Measurements from ENCODE around the gene WWOX.

Gene WWOX

DNA sequence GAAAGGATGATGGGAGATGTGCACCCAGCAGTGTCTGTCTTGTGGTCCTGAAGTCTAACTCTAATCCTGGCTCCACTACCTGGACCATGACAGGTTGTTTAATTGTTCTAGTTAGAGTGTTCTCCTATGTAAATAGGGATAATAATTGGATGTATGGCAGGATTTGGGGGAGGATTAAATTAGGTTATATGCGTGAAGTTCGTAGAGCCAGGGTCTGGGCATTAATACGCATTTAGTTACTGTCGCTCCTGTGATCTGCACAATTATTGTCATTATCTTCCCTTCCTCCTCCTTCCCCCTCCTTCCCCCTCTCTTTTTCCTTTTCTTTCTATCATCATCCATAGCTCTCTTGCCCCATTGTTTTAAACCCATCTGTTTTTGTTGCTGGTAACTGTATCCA is 210.3 kb downstream of the WWOX start:
- TF ChIP-seq EZH2 (IDR thresholded peaks at IDR 0.05): no peak
- TF ChIP-seq FOXP2 (optimal IDR thresholded peaks at IDR 0.05; ENCODE audit: control extremely low read depth, extremely low read length, insufficient read depth): no peak
- Histone ChIP-seq H3K9ac (ENCODE audit: insufficient read length) (no peak overlapping the region), H3K27ac (no peak overlapping the region), H3K9me3 (ENCODE audit: low read depth, low read length) (no peaks in the 10 kb centered on the region), H3K36me3 (ENCODE audit: insufficient read depth, low read length) (no peaks in the 10 kb centered on the region), H3K4me3 (no peak overlapping the region)
- no peak for DNase-seq (ENCODE audit: low read depth, low spot score)

GRCh38 chr16:78310196-78310595 is 210.7 kb downstream of the WWOX start:
- no peak overlapping the region for H3K27ac ChIP-seq

GRCh38 chr16:78310990-78311561 is 211.6 kb downstream of the WWOX start:
- Histone ChIP-seq H3K36me3 (ENCODE audit: insufficient read depth, low read length) (no peaks in the 10 kb centered on the region), H3K9ac (ENCODE audit: insufficient read length) (no peak overlapping the region), H3K4me3 (no peak overlapping the region), H3K27ac (no peak overlapping the region), H3K9me3 (ENCODE audit: low read depth, low read length) (no peaks in the 10 kb centered on the region)
- TF ChIP-seq FOXP2 (optimal IDR thresholded peaks at IDR 0.05; ENCODE audit: control extremely low read depth, extremely low read length, insufficient read depth): no peak
- no peak for TF ChIP-seq POLR2AphosphoS5 (IDR thresholded peaks at IDR 0.05; ENCODE audit: borderline replicate concordance, low read depth, low read length)
- TF ChIP-seq EZH2 (IDR thresholded peaks at IDR 0.05): no peak
- DNase-seq (ENCODE audit: low read depth, low spot score): no peak

More at GRCh38 chr16:78310196-78310595, 210.7 kb downstream of the WWOX start:
- Histone ChIP-seq H3K9me3 (ENCODE audit: low read depth, low read length) (no peaks in the 10 kb centered on the region), H3K36me3 (ENCODE audit: insufficient read depth, low read length) (no peaks in the 10 kb centered on the region), H3K4me3 (no peak overlapping the region), H3K9ac (ENCODE audit: insufficient read length) (no peak overlapping the region)
- TF ChIP-seq FOXP2 (optimal IDR thresholded peaks at IDR 0.05; ENCODE audit: control extremely low read depth, extremely low read length, insufficient read depth) (no peak), POLR2AphosphoS5 (IDR thresholded peaks at IDR 0.05; ENCODE audit: borderline replicate concordance, low read depth, low read length) (no peak), EZH2 (IDR thresholded peaks at IDR 0.05) (no peak)
- DNase-seq (ENCODE audit: low read depth, low spot score): no peak

- DNase-seq (ENCODE audit: low read depth, low spot score): no peak
- Histone ChIP-seq H3K36me3 (ENCODE audit: insufficient read depth, low read length) (no peaks in the 10 kb centered on the region), H3K4me3 (no peak overlapping the region), H3K27ac (no peak overlapping the region), H3K9ac (ENCODE audit: insufficient read length) (no peak overlapping the region), H3K9me3 (ENCODE audit: low read depth, low read length) (no peaks in the 10 kb centered on the region)
- no peak for TF ChIP-seq POLR2AphosphoS5 (IDR thresholded peaks at IDR 0.05; ENCODE audit: borderline replicate concordance, low read depth, low read length)
- TF ChIP-seq EZH2 (IDR thresholded peaks at IDR 0.05): no peak
- TF ChIP-seq FOXP2 (optimal IDR thresholded peaks at IDR 0.05; ENCODE audit: control extremely low read depth, extremely low read length, insufficient read depth): no peak
Measured at GRCh38 chr16:78311831-78312230, 212.4 kb downstream of the WWOX start.

DNA sequence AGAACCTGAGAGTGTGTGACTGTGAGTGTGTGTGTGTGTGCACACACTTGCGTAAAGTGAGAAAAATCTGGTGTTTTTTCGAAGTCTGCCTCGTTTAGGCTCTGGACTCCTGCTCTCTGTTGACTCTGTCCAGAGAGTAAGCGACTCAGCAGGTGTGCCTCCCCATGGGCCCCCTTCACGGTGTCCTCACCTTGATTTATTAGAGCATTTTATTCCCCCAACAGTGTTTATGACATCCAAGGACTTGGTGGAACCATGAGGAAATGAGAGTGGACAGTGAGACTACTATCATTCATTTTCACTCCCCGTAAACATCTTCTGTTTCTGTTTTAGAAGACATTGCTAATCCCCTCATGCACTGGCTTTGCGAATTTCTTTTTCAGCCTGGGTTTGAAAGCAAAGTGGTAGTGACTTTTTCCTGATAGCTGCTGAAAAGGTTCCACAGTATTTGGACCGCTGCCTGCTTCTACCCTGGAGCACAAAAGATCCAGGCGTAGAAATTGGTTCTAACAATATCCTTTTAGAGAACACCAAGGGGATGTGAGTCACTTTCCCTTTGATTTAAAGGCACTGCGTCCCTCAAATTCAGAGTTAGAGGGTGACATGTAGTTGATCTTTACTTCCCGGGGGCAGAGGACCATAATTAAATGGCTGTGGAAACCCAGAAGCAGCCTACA is 218.2 kb downstream of the WWOX start:
- Histone ChIP-seq H3K9ac (ENCODE audit: insufficient read length) (no peak overlapping the region), H3K36me3 (ENCODE audit: insufficient read depth, low read length) (no peaks in the 10 kb centered on the region), H3K4me3 (no peak overlapping the region), H3K9me3 (ENCODE audit: low read depth, low read length) (no peaks in the 10 kb centered on the region), H3K27ac (no peak overlapping the region)
- TF ChIP-seq EZH2 (IDR thresholded peaks at IDR 0.05): no peak
- no peak for TF ChIP-seq POLR2AphosphoS5 (IDR thresholded peaks at IDR 0.05; ENCODE audit: borderline replicate concordance, low read depth, low read length)
- no peak for TF ChIP-seq FOXP2 (optimal IDR thresholded peaks at IDR 0.05; ENCODE audit: control extremely low read depth, extremely low read length, insufficient read depth)
- no peak for DNase-seq (ENCODE audit: low read depth, low spot score)

DNA sequence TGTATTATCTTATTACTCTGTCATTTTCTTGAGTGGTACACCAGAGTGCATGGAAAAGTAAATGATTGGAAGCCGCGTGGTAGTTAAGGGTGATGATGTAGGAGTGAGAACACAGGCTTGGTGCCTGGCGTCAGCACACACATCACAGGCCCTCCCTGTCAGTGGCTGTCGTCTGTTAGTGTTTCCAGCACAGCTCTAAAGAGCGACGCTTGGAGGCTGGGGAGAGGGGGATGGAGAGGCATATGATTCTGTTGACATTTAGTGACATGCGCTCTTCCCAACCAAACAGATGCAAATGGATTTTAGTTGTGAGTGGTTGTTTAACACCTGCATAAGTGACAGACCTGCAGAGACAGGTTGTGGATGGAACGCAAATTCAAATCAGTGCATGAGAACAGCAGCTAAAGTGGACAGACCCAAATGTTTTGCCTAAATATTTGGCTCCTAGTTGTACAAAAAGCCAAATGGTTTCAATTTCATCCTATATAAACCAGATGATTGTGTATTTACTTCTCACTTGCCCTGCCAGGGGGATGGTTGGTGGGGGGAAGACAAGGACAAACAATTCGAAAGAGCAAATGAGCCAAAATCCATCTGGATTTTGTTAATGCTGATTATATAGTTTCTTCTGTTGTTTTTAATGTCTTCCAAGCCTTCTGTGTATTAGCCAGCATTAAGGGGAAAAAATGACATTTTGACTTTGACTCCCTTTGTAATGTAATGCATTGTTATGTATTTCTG is 222.3 kb downstream of the WWOX start:
- H3K36me3 ChIP-seq (ENCODE audit: insufficient read depth, low read length): no peaks in the 10 kb centered on the region
- TF ChIP-seq EZH2 (IDR thresholded peaks at IDR 0.05) (no peak), POLR2AphosphoS5 (IDR thresholded peaks at IDR 0.05; ENCODE audit: borderline replicate concordance, low read depth, low read length) (no peak), FOXP2 (optimal IDR thresholded peaks at IDR 0.05; ENCODE audit: control extremely low read depth, extremely low read length, insufficient read depth) (no peak)
- DNase-seq (ENCODE audit: low read depth, low spot score): no peak
- H3K9me3 ChIP-seq (ENCODE audit: low read depth, low read length): no peaks in the 10 kb centered on the region
- H3K4me3 ChIP-seq: no peak overlapping the region
- no peak overlapping the region for H3K9ac ChIP-seq (ENCODE audit: insufficient read length)
- H3K27ac ChIP-seq: no peak overlapping the region

- no peaks in the 10 kb centered on the region for H3K9me3 ChIP-seq (ENCODE audit: low read depth, low read length)
- H3K36me3 ChIP-seq (ENCODE audit: insufficient read depth, low read length): no peaks in the 10 kb centered on the region
- no peak overlapping the region for H3K9ac ChIP-seq (ENCODE audit: insufficient read length)
- TF ChIP-seq EZH2 (IDR thresholded peaks at IDR 0.05): no peak
- TF ChIP-seq POLR2AphosphoS5 (IDR thresholded peaks at IDR 0.05; ENCODE audit: borderline replicate concordance, low read depth, low read length): no peak
- no peak for TF ChIP-seq FOXP2 (optimal IDR thresholded peaks at IDR 0.05; ENCODE audit: control extremely low read depth, extremely low read length, insufficient read depth)
- H3K4me3 ChIP-seq: no peak overlapping the region
- H3K27ac ChIP-seq: no peak overlapping the region
- DNase-seq (ENCODE audit: low read depth, low spot score): no peak
Measured at GRCh38 chr16:78323315-78323714, 223.9 kb downstream of the WWOX start.

GRCh38 chr16:78324649-78325285 is 225.3 kb downstream of the WWOX start:
- H3K36me3 ChIP-seq (ENCODE audit: insufficient read depth, low read length): no peaks in the 10 kb centered on the region
- DNase-seq (ENCODE audit: low read depth, low spot score): no peak
- no peak overlapping the region for H3K9ac ChIP-seq (ENCODE audit: insufficient read length)
- no peaks in the 10 kb centered on the region for H3K9me3 ChIP-seq (ENCODE audit: low read depth, low read length)
- no peak overlapping the region for H3K4me3 ChIP-seq
- H3K27ac ChIP-seq: no peak overlapping the region
- TF ChIP-seq EZH2 (IDR thresholded peaks at IDR 0.05): no peak
- no peak for TF ChIP-seq FOXP2 (optimal IDR thresholded peaks at IDR 0.05; ENCODE audit: control extremely low read depth, extremely low read length, insufficient read depth)
- TF ChIP-seq POLR2AphosphoS5 (IDR thresholded peaks at IDR 0.05; ENCODE audit: borderline replicate concordance, low read depth, low read length): no peak

Measured in SK-N-MC (cell line).